Ovary (tissue), 9 donors: ENCODE measurements around the gene SLIT3. TPM values are rescaled to one million over a fixed set of nuclear protein-coding genes. Genes with fewer than 3 reads are reported as not detected.

ENCODE experiments used
- DNase-seq, 5 donors: peaks; one replicate each; pipeline ENCODE4 v3.0.0-alpha.2; 2019 to 2020
- H3K27ac ChIP-seq, 2 donors: fragments of 200-600 bp; one replicate each; pipeline versions ENCODE4 v1.5.1 to v1.8.0; 2019 to 2022
- H3K27me3 ChIP-seq: fragments of 200-600 bp; one replicate; pipeline ENCODE4 v1.8.0; 2022
- H3K36me3 ChIP-seq: fragments of 200-600 bp; sonication (generic); one replicate; pipeline ENCODE4 v1.5.1; 2019
- H3K4me1 ChIP-seq: one replicate; pipeline ENCODE4 v1.8.1; 2013; ENCODE audit warnings: mild to moderate bottlenecking, moderate library complexity; ENCODE audit not compliant: insufficient read depth
- H3K4me3 ChIP-seq: fragments of 200-600 bp; sonication (generic); one replicate; pipeline ENCODE4 v1.5.1; 2017
- H3K9me3 ChIP-seq, 2 donors: fragments of 200-600 bp in 1 of 2; sonication (generic) in 1 of 2; one replicate each; pipeline versions ENCODE4 v1.5.1 to v1.8.1; 2013 to 2019; ENCODE audit warnings: mild to moderate bottlenecking in 1 of 2, moderate library complexity in 1 of 2
- EP300 ChIP-seq: sonication (generic); formaldehyde crosslinking; IDR thresholded peaks from one replicate; pipeline ENCODE4 v1.6.1; 2017; ENCODE audit warnings: antibody characterized with exemption
- POLR2A ChIP-seq: fragments of 450-650 bp; IDR thresholded peaks from one replicate; pipeline ENCODE4 v1.6.1; 2017; ENCODE audit warnings: antibody characterized with exemption, mild to moderate bottlenecking, moderate library complexity
- WGBS, 3 donors: extraction: QIAGEN DNeasy Blood & Tissue Kit in 1 of 3; methylation state at CpG; one replicate each; pipeline versions ENCODE4 v1.1.5 to v1.1.7; 2013 to 2017; 5-methylcytosine and 5-hydroxymethylcytosine counted together
- intact Hi-C, 4 donors: fragments of 100-400 bp; cut with DNase I; formaldehyde crosslinking; loops; one replicate each; pipeline versions ENCODE4 v1.11.0 to v1.15.1; 2022 to 2023
- polyA plus RNA-seq, 2 donors: library from polyadenylated mRNA; stranded (reverse); fragments of 200-250 nt in 1 of 2; fragments of 350-450 nt in 1 of 2; fragmentation: Illumina TruSeq in 1 of 2; extraction: RNeasy Lipid Tissue Mini Kit (QIAGEN cat#74804) in 1 of 2; gene quantifications; one replicate each; pipeline ENCODE4 v1.2.3, GENCODE V29; 2013 to 2014
- total RNA-seq, 7 donors: library from RNA; depleted of rRNA in 2 of 7; stranded (reverse); fragments of >200 nt in 2 of 7; fragmentation: NEBNext Ultra II Directional in 3 of 7; extraction: Animal tissue kit (Norgen Biotek cat#: 25700) in 3 of 7; gene quantifications; one replicate each; pipeline versions ENCODE4 v1.1.0 to v1.2.4, GENCODE V29; 2016 to 2023
- TF ChIP-seq, protein P1 (sequence below), 3 donors: fragments of 450-650 bp in 2 of 3; fragments of 200-600 bp in 1 of 3; IDR thresholded peaks; one replicate each; pipeline versions ENCODE4 v1.5.1 to v1.8.0; 2016 to 2022; ENCODE audit warnings: antibody characterized with exemption in 3 of 3, mild to moderate bottlenecking in 1 of 3
- donor health status: DM: no; HTN: no; CAD: no; lungs with moderate emphysema.
- donor health status: DM: no; HTN: no; CAD: no.
- donor health status: Bipolar disorder and iron deficiency.
- donor health status: DM: yes; HTN: yes; CAD: no.
- donor health status: DM: no; HTN: no; CAD: no.
- donor health status: DM: yes; HTN: yes; CAD: no.

Gene SLIT3
- total and polyA plus RNA-seq, 9 donors = 10.3 to 106 (median 24.4) TPM

- H3K27ac ChIP-seq = no peak overlapping the region
- intact Hi-C loops = loop anchor here in 1 of 4 donors (1.0 kb wide), 1 partner anchor 21 kb away; no protein-coding TSS in a partner anchor
- WGBS, 3 donors = 78 to 85% (median 84%) methylated on average over 2 of the region's 2 CpGs
- H3K4me1 ChIP-seq = no peaks in the 10 kb centered on the region
- H3K9me3 ChIP-seq = no peaks in the 10 kb centered on the region
- DNase-seq = no peak
- H3K36me3 ChIP-seq = no peaks in the 10 kb centered on the region
- no peaks in the 10 kb centered on the region for H3K27me3 ChIP-seq
- TF ChIP-seq POLR2A (no peak), EP300 (no peak)
- TF ChIP-seq, protein P1, sequence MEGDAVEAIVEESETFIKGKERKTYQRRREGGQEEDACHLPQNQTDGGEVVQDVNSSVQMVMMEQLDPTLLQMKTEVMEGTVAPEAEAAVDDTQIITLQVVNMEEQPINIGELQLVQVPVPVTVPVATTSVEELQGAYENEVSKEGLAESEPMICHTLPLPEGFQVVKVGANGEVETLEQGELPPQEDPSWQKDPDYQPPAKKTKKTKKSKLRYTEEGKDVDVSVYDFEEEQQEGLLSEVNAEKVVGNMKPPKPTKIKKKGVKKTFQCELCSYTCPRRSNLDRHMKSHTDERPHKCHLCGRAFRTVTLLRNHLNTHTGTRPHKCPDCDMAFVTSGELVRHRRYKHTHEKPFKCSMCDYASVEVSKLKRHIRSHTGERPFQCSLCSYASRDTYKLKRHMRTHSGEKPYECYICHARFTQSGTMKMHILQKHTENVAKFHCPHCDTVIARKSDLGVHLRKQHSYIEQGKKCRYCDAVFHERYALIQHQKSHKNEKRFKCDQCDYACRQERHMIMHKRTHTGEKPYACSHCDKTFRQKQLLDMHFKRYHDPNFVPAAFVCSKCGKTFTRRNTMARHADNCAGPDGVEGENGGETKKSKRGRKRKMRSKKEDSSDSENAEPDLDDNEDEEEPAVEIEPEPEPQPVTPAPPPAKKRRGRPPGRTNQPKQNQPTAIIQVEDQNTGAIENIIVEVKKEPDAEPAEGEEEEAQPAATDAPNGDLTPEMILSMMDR (IDR thresholded peaks at IDR 0.05) = no peak
- H3K4me3 ChIP-seq = no peak overlapping the region
Measured at GRCh38 chr5:169242849-169243186, 58.1 kb downstream of the SLIT3 start.

DNA sequence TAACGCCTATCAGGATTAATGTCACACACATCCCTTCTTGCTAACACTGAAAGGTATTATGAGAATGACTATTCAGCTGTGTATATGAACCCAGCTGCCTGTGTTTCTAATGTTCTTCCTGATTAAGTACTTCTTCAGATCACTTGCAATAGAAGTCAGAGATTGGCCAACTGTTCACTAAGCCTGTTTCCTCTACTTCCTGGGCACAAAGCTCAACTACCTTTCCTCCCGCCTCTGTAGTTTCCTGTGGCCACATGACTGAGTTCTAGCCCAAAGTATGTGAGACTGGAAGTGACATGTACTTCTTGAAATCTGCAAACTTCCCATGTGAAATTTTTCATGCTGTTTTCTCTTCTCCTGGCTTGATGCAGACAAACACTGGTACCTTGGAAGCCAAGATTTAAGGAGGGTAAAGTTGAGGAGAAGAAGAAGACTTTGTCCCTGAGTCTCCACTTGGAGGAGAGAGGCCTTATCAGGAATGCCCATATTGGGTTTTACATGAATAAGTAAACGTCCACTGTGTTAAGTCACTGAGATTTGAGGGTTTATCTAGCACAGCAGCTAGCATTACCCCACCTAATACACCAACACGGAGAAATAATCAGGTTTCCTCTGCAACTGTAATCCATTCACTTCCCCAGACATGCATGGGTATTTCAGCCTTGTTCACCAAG is 58.6 kb downstream of the SLIT3 start:
- DNase-seq = no peak
- Histone ChIP-seq H3K4me3 (no peak overlapping the region), H3K9me3 (no peaks in the 10 kb centered on the region), H3K4me1 (no peaks in the 10 kb centered on the region), H3K27ac (no peak overlapping the region), H3K36me3 (no peaks in the 10 kb centered on the region), H3K27me3 (no peaks in the 10 kb centered on the region)
- 61 to 74% (median 73%) methylated on average over 4 of the region's 4 CpGs for WGBS, 3 donors
- TF ChIP-seq, protein P1 (IDR thresholded peaks at IDR 0.05) = no peak
- intact Hi-C loops = no loop called here

- Histone ChIP-seq H3K36me3 (no peaks in the 10 kb centered on the region), H3K27ac (no peak overlapping the region), H3K27me3 (no peaks in the 10 kb centered on the region), H3K4me1 (no peaks in the 10 kb centered on the region), H3K4me3 (no peak overlapping the region), H3K9me3 (no peaks in the 10 kb centered on the region)
- 55 to 75% (median 59%) methylated on average over 6 of the region's 6 CpGs for WGBS, 3 donors
- no peak for DNase-seq
- TF ChIP-seq EP300 (no peak), POLR2A (no peak)
- TF ChIP-seq, protein P1 (IDR thresholded peaks at IDR 0.05) = no peak
- intact Hi-C loops = no loop called here
Measured at GRCh38 chr5:169229342-169229892, 71.5 kb downstream of the SLIT3 start.

DNA sequence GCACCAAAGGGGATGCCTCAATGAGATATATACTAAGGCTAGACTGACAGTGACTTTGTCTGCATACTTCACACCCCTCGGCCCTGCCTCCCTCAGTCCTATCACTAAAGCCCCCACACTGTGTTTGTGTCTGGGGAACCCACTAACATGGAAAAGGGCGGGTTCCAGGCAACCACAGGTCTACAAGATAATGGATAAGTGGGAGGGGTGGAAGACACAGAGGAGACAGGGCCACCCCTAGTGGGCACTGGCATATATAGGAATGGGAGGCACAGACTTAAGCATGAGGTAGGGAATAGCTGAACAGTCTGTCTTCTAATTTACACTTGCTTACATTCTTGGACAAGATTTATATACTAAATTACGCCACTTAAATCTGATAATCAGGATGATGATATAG is 74.0 kb downstream of the SLIT3 start:
- DNase-seq = no peak
- TF ChIP-seq EP300 = no peak
- TF ChIP-seq POLR2A = no peak
- no peaks in the 10 kb centered on the region for H3K36me3 ChIP-seq
- no peaks in the 10 kb centered on the region for H3K4me1 ChIP-seq
- no peak overlapping the region for H3K27ac ChIP-seq
- no peaks in the 10 kb centered on the region for H3K27me3 ChIP-seq
- 78 to 89% (median 80%) methylated on average over 3 of the region's 3 CpGs for WGBS, 3 donors
- intact Hi-C loops = no loop called here
- no peaks in the 10 kb centered on the region for H3K9me3 ChIP-seq
- no peak overlapping the region for H3K4me3 ChIP-seq

DNA sequence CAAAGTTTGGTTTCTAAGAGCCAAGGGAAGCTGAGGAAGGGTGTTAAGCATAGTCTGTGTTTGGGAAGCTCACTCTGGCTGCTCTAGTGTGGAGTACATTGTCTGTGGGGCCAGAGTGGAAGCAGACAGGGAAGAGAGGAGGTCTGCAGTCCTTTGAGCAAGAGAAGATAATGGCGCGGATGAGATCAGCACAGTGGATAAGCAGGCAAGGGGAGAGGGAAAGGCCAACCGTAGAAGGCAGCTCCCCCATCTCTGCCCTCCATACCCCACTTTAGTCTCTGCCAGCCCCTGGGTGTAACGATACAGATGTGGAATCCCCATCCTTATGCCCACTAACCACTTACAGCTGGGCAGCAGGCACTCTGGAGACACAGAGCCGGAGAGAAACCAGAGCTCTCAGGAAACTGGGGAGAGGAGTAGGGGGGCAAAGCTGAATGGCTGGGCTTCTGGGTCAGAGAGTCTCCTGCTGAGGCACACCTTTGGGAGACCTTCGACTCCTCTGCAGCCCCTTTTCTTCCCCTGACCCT is 75.0 kb downstream of the SLIT3 start:
- DNase-seq = no peak
- Histone ChIP-seq H3K27me3 (no peaks in the 10 kb centered on the region), H3K4me1 (no peaks in the 10 kb centered on the region), H3K27ac (no peak overlapping the region), H3K9me3 (no peaks in the 10 kb centered on the region), H3K36me3 (no peaks in the 10 kb centered on the region), H3K4me3 (no peak overlapping the region)
- TF ChIP-seq EP300 (no peak), POLR2A (no peak)
- TF ChIP-seq, protein P1 (IDR thresholded peaks at IDR 0.05) = no peak
- 83 to 87% (median 84%) methylated on average over 6 of the region's 6 CpGs for WGBS, 3 donors
- intact Hi-C loops = no loop called here
